B cell (primary cell): ENCODE results near the gene MUC4. TPM values are rescaled to one million over a fixed set of nuclear protein-coding genes. Genes with fewer than 3 reads are reported as not detected.

ENCODE experiments used
- ATAC-seq: fragments of 200-7000 bp; cut with Tn5 transposase; one replicate; pipeline ENCODE4 v1.10.0; 2021; ENCODE audit warnings: low read depth, mild to moderate bottlenecking, moderate number of reproducible peaks, moderate library complexity
- CTCF ChIA-PET: fragments of 350-600 bp; sonication (Branson Sonifier 250); formaldehyde crosslinking; loops from one replicate; lab custom pipeline; 2021; ENCODE audit warnings: antibody characterized with exemption, inconsistent platforms; lab: Charles Lee
- POLR2A ChIA-PET: fragments of 350-600 bp; sonication (Branson Sonifier 250); formaldehyde crosslinking; loops from one replicate; lab custom pipeline; 2021; ENCODE audit warnings: antibody characterized with exemption; lab: Charles Lee
- DNase-seq: peaks from one replicate; pipeline ENCODE4 v3.0.0; 2013
- H2AFZ ChIP-seq: 2 replicates; pipeline ENCODE4 v1.6.1; 2012; ENCODE audit warnings: mild to moderate bottlenecking, low read depth, low read length; ENCODE audit not compliant: insufficient read depth, poor library complexity, severe bottlenecking
- H3K27ac ChIP-seq, 2 donors: 1 replicate in 1 of 2; 2 replicates in 1 of 2; pipeline ENCODE4 v1.5.1; 2012 to 2013; ENCODE audit warnings: low read length in 2 of 2, mild to moderate bottlenecking in 2 of 2, moderate library complexity in 1 of 2
- H3K27me3 ChIP-seq, 4 experiments: fragments of 200-600 bp in 1 of 4; sonication (generic) in 1 of 4; replicated peaks in 1 of 4; 1 replicate in 2 of 4; 2 replicates in 2 of 4; pipeline versions ENCODE4 v1.6.1 to v1.7.0; 2013 to 2016; ENCODE audit warnings: low read length in 3 of 4, mild to moderate bottlenecking in 2 of 4, mixed read lengths in 1 of 4, moderate library complexity in 1 of 4; ENCODE audit not compliant: insufficient read depth in 4 of 4, control insufficient read depth in 3 of 4; ENCODE audit errors: control extremely low read depth in 1 of 4
- H3K36me3 ChIP-seq, 2 experiments: replicated peaks in 1 of 2; 1 replicate in 1 of 2; 2 replicates in 1 of 2; pipeline versions ENCODE4 v1.6.1 to v1.7.1; 2013; ENCODE audit warnings: low read length in 1 of 2; ENCODE audit not compliant: insufficient read depth in 2 of 2, control insufficient read depth in 1 of 2; ENCODE audit errors: control extremely low read depth in 1 of 2, extremely low read depth in 1 of 2
- H3K4me1 ChIP-seq, 2 donors: fragments of 200-600 bp in 1 of 2; sonication (generic) in 1 of 2; 1 replicate in 1 of 2; 2 replicates in 1 of 2; pipeline versions ENCODE4 v1.5.1 to v1.6.1; 2013 to 2017; ENCODE audit warnings: low read length in 2 of 2; ENCODE audit not compliant: control insufficient read depth in 2 of 2, insufficient read depth in 2 of 2
- H3K4me2 ChIP-seq: replicated peaks from 2 replicates; pipeline ENCODE3; 2012; ENCODE audit warnings: mild to moderate bottlenecking, low read depth, low read length; ENCODE audit not compliant: poor library complexity, severe bottlenecking
- H3K4me3 ChIP-seq, 5 experiments: fragments of 200-600 bp in 1 of 5; sonication (generic) in 1 of 5; 1 replicate in 3 of 5; 2 replicates in 2 of 5; pipeline versions ENCODE4 v1.5.1 to v1.7.0; 2011 to 2016; ENCODE audit warnings: low read length in 4 of 5, mild to moderate bottlenecking in 4 of 5, low read depth in 2 of 5, control low read depth in 1 of 5, moderate library complexity in 1 of 5; ENCODE audit not compliant: insufficient read depth in 1 of 5; ENCODE audit errors: control extremely low read depth in 1 of 5, extremely low read depth in 1 of 5
- H3K79me2 ChIP-seq: fragments of 200-600 bp; sonication (generic); one replicate; pipeline ENCODE4 v1.6.0; 2016; ENCODE audit warnings: low read length; ENCODE audit not compliant: control insufficient read depth, insufficient read depth
- H3K9ac ChIP-seq: fragments of 200-600 bp; sonication (generic); 2 replicates; pipeline ENCODE4 v1.6.1; 2017; ENCODE audit warnings: mild to moderate bottlenecking, low read length, moderate library complexity
- H3K9me3 ChIP-seq, 3 donors: one replicate each; pipeline versions ENCODE4 v1.6.1 to v1.7.1; 2013; ENCODE audit warnings: low read length in 2 of 3; ENCODE audit not compliant: control insufficient read depth in 2 of 3, insufficient read depth in 1 of 3; ENCODE audit errors: control extremely low read depth in 1 of 3
- H4K20me1 ChIP-seq: 2 replicates; pipeline ENCODE4 v1.6.0; 2012; ENCODE audit warnings: mild to moderate bottlenecking, low read length; ENCODE audit not compliant: insufficient read depth, control insufficient read depth, poor library complexity, severe bottlenecking
- H3K27ac Mint-ChIP-seq: one replicate; pipeline ENCODE4 v1.8.0; 2021; ENCODE audit warnings: mixed read lengths
- H3K27me3 Mint-ChIP-seq: one replicate; pipeline ENCODE4 v1.8.0; 2021; ENCODE audit warnings: mixed read lengths
- H3K4me1 Mint-ChIP-seq: one replicate; pipeline ENCODE4 v1.8.0; 2021; ENCODE audit warnings: mixed read lengths
- H3K4me3 Mint-ChIP-seq: one replicate; pipeline ENCODE4 v1.8.0; 2021; ENCODE audit warnings: mixed read lengths
- H3K9me3 Mint-ChIP-seq: one replicate; pipeline ENCODE4 v1.8.0; 2022; ENCODE audit warnings: mixed read lengths; ENCODE audit not compliant: insufficient read depth
- CTCF ChIP-seq: fragments of 200-600 bp; IDR thresholded peaks from one replicate; pipeline ENCODE4 v1.8.0; 2022; ENCODE audit warnings: antibody characterized with exemption, mild to moderate bottlenecking
- EZH2 ChIP-seq: IDR thresholded peaks from 2 replicates; pipeline ENCODE4 v1.6.1; 2012; ENCODE audit warnings: borderline replicate concordance, low read depth, mild to moderate bottlenecking, moderate library complexity, low read length; ENCODE audit not compliant: insufficient read depth, poor library complexity, severe bottlenecking
- WGBS: methylation state at CpG from one replicate; pipeline ENCODE4 v1.1.5; 2013; ENCODE audit warnings: missing lambda C conversion rate; ENCODE audit not compliant: insufficient coverage; 5-methylcytosine and 5-hydroxymethylcytosine counted together
- intact Hi-C: fragments of 100-400 bp; cut with micrococcal nuclease; formaldehyde crosslinking; loops from one replicate; pipeline ENCODE4 v1.10.0; 2022
- polyA plus RNA-seq: library from polyadenylated mRNA; depleted of rRNA; stranded (reverse); fragments of >200 nt; gene quantifications from 2 replicates; pipeline ENCODE4 v1.2.3, GENCODE V29; 2012
- total RNA-seq, 2 donors: library from RNA; stranded (reverse); fragments of 120-200 nt in 1 of 2; gene quantifications; 1 replicate in 1 of 2; 2 replicates in 1 of 2; pipeline versions ENCODE4 v1.2.3 to v1.2.4, GENCODE V29; 2013 to 2022

MUC4 gene
- total and polyA plus RNA-seq, 2 donors (not counting 1 experiment from before 2014, with no cell fraction given): 0.22 to 1.2 TPM

- H2AFZ ChIP-seq: no peak overlapping the region
- no peaks in the 10 kb centered on the region for H3K4me1 ChIP-seq
- no peaks in the 10 kb centered on the region for H3K79me2 ChIP-seq
- no peak overlapping the region for H3K27ac ChIP-seq
- H3K27me3 ChIP-seq: peaks cover 0 to 19% (median 5%) of the 10 kb centered on the region in 4 experiments
- no peaks in the 10 kb centered on the region for H4K20me1 ChIP-seq
- H3K9ac ChIP-seq: no peak overlapping the region
- H3K4me1 Mint-ChIP-seq: no peaks in the 10 kb centered on the region
- intact Hi-C loops: no loop called here
- H3K36me3 ChIP-seq: no peaks in the 10 kb centered on the region
- POLR2A ChIA-PET: no interaction called here
- no peak overlapping the region for H3K4me2 ChIP-seq
- no peaks in the 10 kb centered on the region for H3K9me3 ChIP-seq
- H3K9me3 Mint-ChIP-seq: no peaks in the 10 kb centered on the region
- no peak overlapping the region for H3K4me3 ChIP-seq
- CTCF ChIA-PET: no interaction called here
- TF ChIP-seq EZH2 (no peak), CTCF (no peak)
- no peak overlapping the region for H3K4me3 Mint-ChIP-seq
- peaks cover 57% of the 10 kb centered on the region for H3K27me3 Mint-ChIP-seq
- WGBS: 92% methylated on average over 1 of the region's 7 CpGs
- ATAC-seq: no peak
- no peak overlapping the region for H3K27ac Mint-ChIP-seq
- no peak for DNase-seq
Observed at GRCh38 chr3:195755391-195755790, 56.3 kb downstream of the MUC4 start.

GRCh38 chr3:195754906-195755305 lies 56.8 kb downstream of the MUC4 start:
- H2AFZ ChIP-seq: no peak overlapping the region
- Mint-ChIP-seq H3K27me3 (peaks cover 52% of the 10 kb centered on the region), H3K27ac (no peak overlapping the region), H3K9me3 (no peaks in the 10 kb centered on the region), H3K4me3 (no peak overlapping the region), H3K4me1 (no peaks in the 10 kb centered on the region)
- H3K4me3 ChIP-seq: no peak overlapping the region
- no peaks in the 10 kb centered on the region for H3K4me1 ChIP-seq
- no peaks in the 10 kb centered on the region for H3K9me3 ChIP-seq
- no peak for DNase-seq
- CTCF ChIA-PET: no interaction called here
- H3K27me3 ChIP-seq: peaks cover 0 to 16% (median 5%) of the 10 kb centered on the region in 4 experiments
- H3K4me2 ChIP-seq: no peak overlapping the region
- H3K36me3 ChIP-seq: no peaks in the 10 kb centered on the region
- no peak for TF ChIP-seq EZH2
- no peak for TF ChIP-seq CTCF
- ATAC-seq: no peak
- no peak overlapping the region for H3K27ac ChIP-seq
- POLR2A ChIA-PET: no interaction called here
- H3K79me2 ChIP-seq: no peaks in the 10 kb centered on the region
- no peaks in the 10 kb centered on the region for H4K20me1 ChIP-seq
- H3K9ac ChIP-seq: no peak overlapping the region
- intact Hi-C loops: no loop called here
- 93% methylated on average over 4 of the region's 7 CpGs for WGBS
